Panc1 (cell line): ENCODE data around the gene FOXD2.

ENCODE experiments used
- CTCF ChIP-seq: fragments of 450-650 bp; IDR thresholded peaks from 2 replicates; pipeline ENCODE4 v1.5.1; 2017; ENCODE audit warnings: mild to moderate bottlenecking
- POLR2AphosphoS5 ChIP-seq: IDR thresholded peaks from 2 replicates; pipeline ENCODE4 v1.6.1; 2012; ENCODE audit warnings: mild to moderate bottlenecking, low read depth, low read length, moderate library complexity
- SIN3A ChIP-seq: IDR thresholded peaks from 2 replicates; pipeline ENCODE4 v1.6.1; 2012; ENCODE audit warnings: low read depth, mild to moderate bottlenecking, low read length, moderate library complexity, borderline replicate concordance; ENCODE audit not compliant: insufficient read depth

GRCh38 chr1:47433037-47433421 is 4.8 kb upstream of the FOXD2 start:
- TF ChIP-seq SIN3A (no peak), CTCF (no peak), POLR2AphosphoS5 (no peak)
